Esophagus squamous epithelium (tissue), 5 donors: ENCODE measurements around the gene ASL. TPM values are rescaled to one million over a fixed set of nuclear protein-coding genes. Genes with fewer than 3 reads are reported as not detected.

Experiments used
- DNase-seq: peaks from one replicate; lab custom pipeline; 2025; lab: John Stamatoyannopoulos, UW
- H3K27ac ChIP-seq, 4 donors: fragments of 200-600 bp; sonication (generic); one replicate each; pipeline ENCODE4 v1.5.1; 2016 to 2019; ENCODE audit warnings: mild to moderate bottlenecking in 1 of 4
- H3K27me3 ChIP-seq, 4 donors: fragments of 200-600 bp; sonication (generic); 1 replicate in 3 of 4; 2 replicates in 1 of 4; pipeline versions ENCODE4 v1.5.1 to v1.6.0; 2017 to 2021; ENCODE audit warnings: antibody characterized with exemption in 1 of 4
- H3K36me3 ChIP-seq, 3 donors: fragments of 200-600 bp; sonication (generic); one replicate each; pipeline ENCODE4 v1.5.1; 2016 to 2019
- H3K4me1 ChIP-seq, 3 donors: fragments of 200-600 bp; sonication (generic); one replicate each; pipeline ENCODE4 v1.5.1; 2017 to 2019
- H3K4me3 ChIP-seq, 4 donors: fragments of 200-600 bp; sonication (generic); 1 replicate in 3 of 4; 2 replicates in 1 of 4; pipeline ENCODE4 v1.5.1; 2016 to 2019; ENCODE audit warnings: mild to moderate bottlenecking in 2 of 4, moderate library complexity in 1 of 4
- H3K9me3 ChIP-seq, 3 donors: fragments of 200-600 bp; sonication (generic); one replicate each; pipeline ENCODE4 v1.5.1; 2016 to 2019
- POLR2A ChIP-seq, 4 donors: fragments of 450-650 bp; IDR thresholded peaks; one replicate each; pipeline ENCODE4 v1.6.1; 2017; ENCODE audit warnings: antibody characterized with exemption in 4 of 4, mild to moderate bottlenecking in 4 of 4, moderate library complexity in 3 of 4
- WGBS, 2 donors: methylation state at CpG; one replicate each; pipeline ENCODE4 v1.1.5; 2018; 5-methylcytosine and 5-hydroxymethylcytosine counted together
- intact Hi-C: fragments of 100-400 bp; cut with DNase I; formaldehyde crosslinking; loops from one replicate; pipeline ENCODE4 v1.15.0; 2022
- total RNA-seq, 4 donors: library from RNA; depleted of rRNA; stranded (reverse); fragments of >200 nt; gene quantifications; one replicate each; pipeline ENCODE4 v1.1.0, GENCODE V29; 2016
- TF ChIP-seq, protein P1 (sequence below), 6 experiments: fragments of 450-650 bp in 4 of 6; fragments of 200-600 bp in 2 of 6; sonication (generic) in 2 of 6; IDR thresholded peaks; one replicate each; pipeline ENCODE4 v1.5.1; 2016 to 2019; ENCODE audit warnings: antibody characterized with exemption in 6 of 6, mild to moderate bottlenecking in 4 of 6, moderate library complexity in 4 of 6
- donor health status: DM: yes; HTN: yes; CAD: no.

The ASL gene
- total RNA-seq, 4 donors from 2014 or later: 32.3 to 40.7 (median 37.7) TPM

DNA sequence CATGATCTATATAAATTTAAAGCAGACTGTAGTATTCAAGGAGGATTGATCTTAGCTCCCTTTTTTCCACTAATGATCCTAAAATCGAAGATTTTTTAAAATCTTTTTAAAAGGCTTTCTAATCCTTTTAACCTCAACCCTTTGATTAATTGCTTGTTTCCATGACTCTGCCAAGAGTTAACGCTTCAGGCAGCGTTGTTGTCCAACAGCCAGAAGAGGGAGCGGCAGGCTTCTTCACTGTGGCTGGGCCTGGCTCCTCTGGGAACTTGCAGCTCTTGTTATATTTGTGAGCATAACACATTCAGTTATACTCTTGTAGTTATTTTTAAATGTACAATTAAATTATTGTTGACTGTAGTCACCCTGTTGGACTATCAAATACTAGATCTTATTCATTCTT, 65.3 kb downstream of the ASL start:
- H3K4me3 ChIP-seq: no peak overlapping the region
- 14 to 23% methylated on average over 4 of the region's 4 CpGs for WGBS, 2 donors
- peak overlapping the region; percentile 66 to 80 (median 77) for H3K27ac ChIP-seq
- H3K4me1 ChIP-seq: peaks cover 6 to 66% (median 45%) of the 10 kb centered on the region in 3 donors
- no peaks in the 10 kb centered on the region for H3K27me3 ChIP-seq
- intact Hi-C loops: no loop called here
- TF ChIP-seq POLR2A (IDR thresholded peaks at IDR 0.05): no peak
- TF ChIP-seq, protein P1, sequence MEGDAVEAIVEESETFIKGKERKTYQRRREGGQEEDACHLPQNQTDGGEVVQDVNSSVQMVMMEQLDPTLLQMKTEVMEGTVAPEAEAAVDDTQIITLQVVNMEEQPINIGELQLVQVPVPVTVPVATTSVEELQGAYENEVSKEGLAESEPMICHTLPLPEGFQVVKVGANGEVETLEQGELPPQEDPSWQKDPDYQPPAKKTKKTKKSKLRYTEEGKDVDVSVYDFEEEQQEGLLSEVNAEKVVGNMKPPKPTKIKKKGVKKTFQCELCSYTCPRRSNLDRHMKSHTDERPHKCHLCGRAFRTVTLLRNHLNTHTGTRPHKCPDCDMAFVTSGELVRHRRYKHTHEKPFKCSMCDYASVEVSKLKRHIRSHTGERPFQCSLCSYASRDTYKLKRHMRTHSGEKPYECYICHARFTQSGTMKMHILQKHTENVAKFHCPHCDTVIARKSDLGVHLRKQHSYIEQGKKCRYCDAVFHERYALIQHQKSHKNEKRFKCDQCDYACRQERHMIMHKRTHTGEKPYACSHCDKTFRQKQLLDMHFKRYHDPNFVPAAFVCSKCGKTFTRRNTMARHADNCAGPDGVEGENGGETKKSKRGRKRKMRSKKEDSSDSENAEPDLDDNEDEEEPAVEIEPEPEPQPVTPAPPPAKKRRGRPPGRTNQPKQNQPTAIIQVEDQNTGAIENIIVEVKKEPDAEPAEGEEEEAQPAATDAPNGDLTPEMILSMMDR (IDR thresholded peaks at IDR 0.05): peak; percentile 13 to 70 (median 58)
- H3K36me3 ChIP-seq: peaks cover 0 to 89% (median 5%) of the 10 kb centered on the region in 3 donors
- no peak for DNase-seq
- no peaks in the 10 kb centered on the region for H3K9me3 ChIP-seq

DNA sequence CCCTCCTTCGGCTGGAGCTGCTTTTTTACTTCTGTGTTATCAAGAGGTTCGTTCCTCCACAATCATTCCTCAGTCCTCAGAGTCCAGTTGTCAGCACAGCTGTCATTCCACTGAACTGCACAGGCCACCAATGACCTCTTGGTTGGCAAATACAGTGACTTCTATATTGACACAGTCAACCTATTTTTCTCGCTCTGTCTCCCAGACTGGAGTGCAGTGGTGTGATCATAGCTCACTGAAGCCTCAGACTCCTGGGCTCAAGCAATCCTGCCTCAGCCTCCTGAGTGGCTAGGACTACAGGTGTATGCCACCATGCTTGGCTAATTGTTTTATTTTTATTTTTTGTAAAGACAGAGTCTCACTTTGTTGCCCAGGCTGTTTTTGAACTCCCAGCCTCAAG, 66.7 kb downstream of the ASL start:
- Histone ChIP-seq H3K36me3 (peaks cover 0 to 89% (median 0%) of the 10 kb centered on the region in 3 donors), H3K4me3 (no peak overlapping the region), H3K27ac (peak overlapping the region in 3 of 4 donors; percentile 66 to 80 (median 77)), H3K9me3 (no peaks in the 10 kb centered on the region), H3K4me1 (peaks cover 6 to 80% (median 45%) of the 10 kb centered on the region in 3 donors), H3K27me3 (no peaks in the 10 kb centered on the region)
- intact Hi-C loops: no loop called here
- no peak for DNase-seq
- TF ChIP-seq, protein P1 (IDR thresholded peaks at IDR 0.05): no peak
- TF ChIP-seq POLR2A (IDR thresholded peaks at IDR 0.05): no peak
- WGBS, 2 donors: 75 to 92% methylated on average over 3 of the region's 3 CpGs

DNA sequence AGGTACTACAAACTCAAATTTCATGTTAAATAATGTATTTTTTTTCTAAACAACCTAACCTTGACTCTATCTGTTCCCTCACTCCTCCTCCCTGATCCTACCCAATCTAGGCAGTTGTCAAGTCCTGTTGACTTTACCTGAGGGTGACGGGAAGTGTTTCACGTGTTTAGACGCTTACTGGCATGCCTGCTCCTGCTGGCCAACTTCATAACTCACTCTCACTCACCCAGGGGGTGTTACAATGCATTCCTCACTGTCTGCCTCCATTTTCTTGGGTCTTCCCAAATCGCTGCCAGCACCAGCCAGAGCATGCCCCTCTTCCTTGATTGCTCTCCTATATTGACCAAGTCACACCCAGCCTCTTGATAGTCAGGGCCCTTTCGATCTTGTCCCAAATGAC, 67.4 kb downstream of the ASL start:
- WGBS, 2 donors: 38 to 69% methylated on average over 5 of the region's 5 CpGs
- peak overlapping the region; percentile 65 to 80 (median 72) for H3K27ac ChIP-seq
- no peaks in the 10 kb centered on the region for H3K27me3 ChIP-seq
- H3K4me3 ChIP-seq: no peak overlapping the region
- H3K9me3 ChIP-seq: no peaks in the 10 kb centered on the region
- H3K36me3 ChIP-seq: peaks cover 0 to 89% (median 0%) of the 10 kb centered on the region in 3 donors
- H3K4me1 ChIP-seq: peaks cover 6 to 86% (median 47%) of the 10 kb centered on the region in 3 donors
- intact Hi-C loops: no loop called here
- no peak for DNase-seq
- TF ChIP-seq, protein P1 (IDR thresholded peaks at IDR 0.05): peak in 2 of 6 experiments; percentile 23 to 42
- no peak for TF ChIP-seq POLR2A (IDR thresholded peaks at IDR 0.05)

Other genes with a start within 250 kb of the ASL start
- 10 to 100 TPM in 3 of 4 donors, 1 to 10 TPM in 1; 7.2 to 18.5 (median 11.2) TPM for gene VKORC1L1, start 202.7 kb upstream of the ASL start, total RNA-seq
- 10 to 100 TPM; 13.6 to 30.1 (median 21.7) TPM for gene GUSB, start 93.6 kb upstream of the ASL start, total RNA-seq
- gene CRCP, start 39.0 kb downstream of the ASL start, total RNA-seq: 10 to 100 TPM; 18.7 to 50.4 (median 45.7) TPM
- 10 to 100 TPM; 10.2 to 23.1 (median 17.1) TPM for gene TPST1, start 129.5 kb downstream of the ASL start, total RNA-seq